ENCODE results near the gene ZNF282.
A peak's percentile ranks its signal among the peaks of the same experiment; 100 is the strongest.

ZNF282 gene
- total RNA-seq, result 8.4 to 34.5 (median 20.7) reads per million in 17 experiments

- DNase-seq, result peak; percentile 86 to 95 (median 90)
These were observed at the start of gene ZNF282 for GRCh38 chr7:149195180-149196150. ZNF282 (plus strand) TSS chr7:149195546; CDS start chr7:149195590, 44 bp downstream.

GRCh38 chr7:149147072-149147751, 48.1 kb upstream of the ZNF282 start, which contains the start of gene ZNF398:
ZNF398 (plus strand) TSS chr7:149147453; CDS start chr7:149147743, 290 bp downstream.
- peak; percentile 88 to 95 (median 94) for DNase-seq

GRCh38 chr7:149147752-149148653, 47.3 kb upstream of the ZNF282 start:
- DNase-seq, result peak; percentile 69 to 86 (median 77)

- no peak for DNase-seq
These were observed 44.4 kb upstream of the ZNF282 start for GRCh38 chr7:149150981-149151380.

- DNase-seq, result no peak
These were observed 42.0 kb upstream of the ZNF282 start for GRCh38 chr7:149153346-149153745.

GRCh38 chr7:149154056-149154455, 41.3 kb upstream of the ZNF282 start:
- no peak for DNase-seq

- DNase-seq, result no peak
These were observed 38.4 kb upstream of the ZNF282 start for GRCh38 chr7:149156898-149157297.

- peak in 1 of 4 experiments; percentile 8 for DNase-seq
These were observed 34.0 kb upstream of the ZNF282 start for GRCh38 chr7:149161241-149161848.

- no peak for DNase-seq
These were observed 29.2 kb upstream of the ZNF282 start for GRCh38 chr7:149166142-149166541.

GRCh38 chr7:149166630-149167352, 28.6 kb upstream of the ZNF282 start:
- DNase-seq, result no peak

- DNase-seq, result no peak
These were observed 23.3 kb upstream of the ZNF282 start for GRCh38 chr7:149171892-149172533.

- no peak for DNase-seq
These were observed 22.8 kb upstream of the ZNF282 start for GRCh38 chr7:149172534-149172920.

GRCh38 chr7:149175150-149175549, 20.2 kb upstream of the ZNF282 start:
- no peak for DNase-seq

- no peak for DNase-seq
These were observed 16.1 kb upstream of the ZNF282 start for GRCh38 chr7:149179241-149179640.

GRCh38 chr7:149180722-149181449, 14.5 kb upstream of the ZNF282 start:
- DNase-seq, result no peak

- no peak for DNase-seq
These were observed 13.9 kb upstream of the ZNF282 start for GRCh38 chr7:149181450-149181790.

- DNase-seq, result no peak
These were observed 11.1 kb upstream of the ZNF282 start for GRCh38 chr7:149184274-149184673.

GRCh38 chr7:149188213-149188612, 7.1 kb upstream of the ZNF282 start:
- DNase-seq, result no peak

GRCh38 chr7:149188637-149189259, 6.6 kb upstream of the ZNF282 start:
- no peak for DNase-seq

- DNase-seq, result no peak
These were observed 3.5 kb upstream of the ZNF282 start for GRCh38 chr7:149191851-149192250.

Measured in suppressor macrophage (primary cell).